GM23338 (cell line): ENCODE results near the gene NEFH. TPM values are rescaled to one million over a fixed set of nuclear protein-coding genes. Genes with fewer than 3 reads are reported as not detected.

Experiments
- ATAC-seq: fragments of 200-7000 bp; cut with Tn5 transposase; 3 replicates; pipeline ENCODE4 v1.9.1; 2020
- DNase-seq: peaks from one replicate; pipeline ENCODE4 v3.0.0-alpha.2; 2015; ENCODE audit warnings: low spot score
- H2AFZ ChIP-seq: fragments of 200-600 bp; sonication (generic); 2 replicates; pipeline ENCODE4 v1.8.0; 2016; ENCODE audit warnings: antibody characterized with exemption, mild to moderate bottlenecking, moderate library complexity
- H3F3A ChIP-seq: fragments of 200-600 bp; sonication (generic); replicated peaks from 2 replicates; pipeline ENCODE4 v1.8.0; 2017; ENCODE audit warnings: antibody characterized with exemption, mixed run types, low read depth
- H3K27ac ChIP-seq: fragments of 200-600 bp; sonication (generic); 2 replicates; pipeline ENCODE4 v1.6.1; 2016; ENCODE audit warnings: low read depth
- H3K27me3 ChIP-seq: fragments of 200-600 bp; sonication (generic); 2 replicates; pipeline ENCODE4 v1.8.0; 2016; ENCODE audit warnings: mild to moderate bottlenecking, mixed run types, moderate library complexity; ENCODE audit not compliant: insufficient read depth
- H3K36me3 ChIP-seq: fragments of 200-600 bp; sonication (generic); 2 replicates; pipeline ENCODE4 v1.8.0; 2016; ENCODE audit warnings: mild to moderate bottlenecking; ENCODE audit not compliant: insufficient read depth
- H3K4me1 ChIP-seq: fragments of 200-600 bp; sonication (generic); 2 replicates; pipeline ENCODE4 v1.8.0; 2016; ENCODE audit warnings: mild to moderate bottlenecking, moderate library complexity; ENCODE audit not compliant: insufficient read depth
- H3K4me2 ChIP-seq: fragments of 200-600 bp; sonication (generic); 2 replicates; pipeline ENCODE4 v1.7.1; 2017; ENCODE audit warnings: mixed run types
- H3K4me3 ChIP-seq: fragments of 200-600 bp; sonication (generic); 2 replicates; pipeline ENCODE4 v1.6.1; 2016; ENCODE audit warnings: mixed run types
- H3K79me2 ChIP-seq: fragments of 200-600 bp; sonication (generic); replicated peaks from 2 replicates; pipeline ENCODE4 v1.8.0; 2017; ENCODE audit warnings: mild to moderate bottlenecking; ENCODE audit not compliant: insufficient read depth
- H3K9me2 ChIP-seq: fragments of 200-600 bp; sonication (generic); 2 replicates; pipeline ENCODE4 v1.8.0; 2017; ENCODE audit not compliant: insufficient read depth
- H4K20me1 ChIP-seq: fragments of 200-600 bp; sonication (generic); replicated peaks from 2 replicates; pipeline ENCODE4 v1.8.0; 2017; ENCODE audit warnings: mild to moderate bottlenecking; ENCODE audit not compliant: insufficient read depth
- H3K27ac Mint-ChIP-seq: 2 replicates; pipeline ENCODE4 v1.8.0; 2020; ENCODE audit warnings: inconsistent platforms, mild to moderate bottlenecking, moderate library complexity, mixed read lengths
- H3K27me3 Mint-ChIP-seq: 3 replicates; pipeline ENCODE4 v1.8.0; 2022; ENCODE audit warnings: low read depth, mild to moderate bottlenecking, moderate library complexity, mixed read lengths, inconsistent platforms; ENCODE audit not compliant: insufficient read depth, poor library complexity
- H3K36me3 Mint-ChIP-seq: 3 replicates; pipeline ENCODE4 v1.8.0; 2021; ENCODE audit warnings: low read depth, mild to moderate bottlenecking, inconsistent platforms, moderate library complexity, mixed read lengths
- H3K4me1 Mint-ChIP-seq: 3 replicates; pipeline ENCODE4 v1.8.0; 2020; ENCODE audit warnings: mild to moderate bottlenecking, inconsistent platforms, mixed read lengths
- H3K4me3 Mint-ChIP-seq: 3 replicates; pipeline ENCODE4 v1.8.0; 2021; ENCODE audit warnings: moderate library complexity, mild to moderate bottlenecking, inconsistent platforms, mixed read lengths
- H3K9me3 Mint-ChIP-seq: 3 replicates; pipeline ENCODE4 v1.8.0; 2020; ENCODE audit warnings: moderate library complexity, mild to moderate bottlenecking, inconsistent platforms, mixed read lengths
- CREB1 ChIP-seq: fragments of 250-450 bp; sonication (Bioruptor Pico); IDR thresholded peaks from 2 replicates; pipeline ENCODE4 v1.5.0; 2020; ENCODE audit warnings: low read depth, mild to moderate bottlenecking, moderate library complexity
- EZH2 ChIP-seq: fragments of 200-600 bp; sonication (generic); IDR thresholded peaks from one replicate; pipeline ENCODE4 v1.8.0; 2017; ENCODE audit warnings: antibody characterized with exemption, mild to moderate bottlenecking, low read depth; ENCODE audit not compliant: unreplicated experiment
- EZH2phosphoT487 ChIP-seq: fragments of 200-600 bp; sonication (generic); IDR thresholded peaks from one replicate; pipeline ENCODE4 v1.8.1; 2018; ENCODE audit warnings: antibody characterized with exemption; ENCODE audit not compliant: unreplicated experiment
- JUNB ChIP-seq: IDR thresholded peaks from one replicate; pipeline ENCODE4 v1.6.1; 2016; ENCODE audit warnings: antibody characterized with exemption; ENCODE audit not compliant: unreplicated experiment
- NANOG ChIP-seq: IDR thresholded peaks from 2 replicates; pipeline ENCODE4 v1.6.1; 2016; ENCODE audit warnings: antibody characterized with exemption, borderline replicate concordance
- POLR2AphosphoS5 ChIP-seq: IDR thresholded peaks from 2 replicates; pipeline ENCODE4 v1.6.1; 2016; ENCODE audit warnings: antibody characterized with exemption, low read depth
- STAT1 ChIP-seq: IDR thresholded peaks from one replicate; pipeline ENCODE4 v1.6.1; 2016; ENCODE audit warnings: antibody characterized with exemption; ENCODE audit not compliant: unreplicated experiment
- ZNF114 ChIP-seq: fragments of 250-450 bp; sonication (Bioruptor Pico); IDR thresholded peaks from 2 replicates; pipeline ENCODE4 v1.5.0; 2020; ENCODE audit warnings: mild to moderate bottlenecking, moderate library complexity
- ZNF331 ChIP-seq: fragments of 250-450 bp; sonication (Bioruptor Pico); IDR thresholded peaks from 2 replicates; pipeline ENCODE4 v1.5.0; 2020; ENCODE audit warnings: low read depth, mild to moderate bottlenecking, moderate library complexity
- polyA plus RNA-seq: library from polyadenylated mRNA; unstranded; fragments of >200 nt; fragmentation: Nextera tagmentation; extraction: Ambion mirVana; gene quantifications from 2 replicates; pipeline ENCODE4 v1.2.1, GENCODE V29; 2016
- total RNA-seq: library from RNA; depleted of rRNA; stranded (reverse); fragments of >200 nt; shearing (Covaris generic); gene quantifications from 2 replicates; pipeline ENCODE4 v1.2.3, GENCODE V29; 2014
- TF ChIP-seq, protein P1 (sequence below): fragments of 250-450 bp; sonication (Bioruptor Pico); IDR thresholded peaks from 2 replicates; pipeline ENCODE4 v1.5.0; 2020; ENCODE audit warnings: mild to moderate bottlenecking, moderate library complexity
- TF ChIP-seq, protein P2 (sequence below): IDR thresholded peaks from one replicate; pipeline ENCODE4 v1.6.1; 2018; ENCODE audit warnings: antibody characterized with exemption; ENCODE audit not compliant: unreplicated experiment
- TF ChIP-seq, protein P3 (sequence below): IDR thresholded peaks from 2 replicates; pipeline ENCODE4 v1.6.1; 2016; ENCODE audit warnings: antibody characterized with exemption
- TF ChIP-seq, protein P4 (sequence below), 2 experiments: fragments of 200-600 bp in 1 of 2; sonication (generic) in 1 of 2; conservative IDR thresholded peaks; 2 replicates each; pipeline versions ENCODE4 v1.5.1 to v1.6.1; 2016 to 2017; ENCODE audit warnings: antibody characterized with exemption in 2 of 2, low read depth in 2 of 2, mild to moderate bottlenecking in 2 of 2, moderate library complexity in 1 of 2

NEFH gene
- total and polyA plus RNA-seq, 2 experiments from 2014 or later, result 2.4 to 6.3 TPM

DNA sequence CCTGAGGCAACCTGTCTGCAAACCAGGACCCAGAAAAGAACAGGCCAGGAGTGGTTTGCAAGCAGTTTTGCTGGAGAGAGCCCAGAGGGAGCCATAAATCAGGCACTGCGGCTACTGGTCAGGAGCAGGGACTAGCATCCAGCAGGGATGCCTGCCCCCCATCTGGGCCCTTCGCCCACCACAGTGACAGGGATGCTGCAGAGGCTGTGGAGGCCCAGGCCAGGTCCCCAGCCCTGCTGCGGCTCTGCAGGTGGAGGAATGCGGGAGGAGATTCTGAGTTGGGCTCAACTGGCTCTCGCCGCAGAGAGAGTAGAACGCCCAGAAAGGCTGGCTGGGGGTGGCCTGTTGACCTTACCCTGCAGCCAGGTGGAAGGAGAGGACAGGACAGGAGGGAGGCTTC is 16.4 kb upstream of the NEFH start:
- Mint-ChIP-seq H3K36me3 (no peaks in the 10 kb centered on the region), H3K27ac (peak overlapping the region; percentile 75; the same call in 1 of the 2 replicates), H3K4me3 (no peak overlapping the region), H3K9me3 (no peaks in the 10 kb centered on the region), H3K4me1 (peaks cover 6% of the 10 kb centered on the region; the same call in 2 of the 3 replicates), H3K27me3 (peaks cover 4% of the 10 kb centered on the region)
- no peak for TF ChIP-seq ZNF331 (CRISPR knock-in tag)
- TF ChIP-seq ZNF114 (CRISPR knock-in tag), result no peak
- TF ChIP-seq, protein P1, sequence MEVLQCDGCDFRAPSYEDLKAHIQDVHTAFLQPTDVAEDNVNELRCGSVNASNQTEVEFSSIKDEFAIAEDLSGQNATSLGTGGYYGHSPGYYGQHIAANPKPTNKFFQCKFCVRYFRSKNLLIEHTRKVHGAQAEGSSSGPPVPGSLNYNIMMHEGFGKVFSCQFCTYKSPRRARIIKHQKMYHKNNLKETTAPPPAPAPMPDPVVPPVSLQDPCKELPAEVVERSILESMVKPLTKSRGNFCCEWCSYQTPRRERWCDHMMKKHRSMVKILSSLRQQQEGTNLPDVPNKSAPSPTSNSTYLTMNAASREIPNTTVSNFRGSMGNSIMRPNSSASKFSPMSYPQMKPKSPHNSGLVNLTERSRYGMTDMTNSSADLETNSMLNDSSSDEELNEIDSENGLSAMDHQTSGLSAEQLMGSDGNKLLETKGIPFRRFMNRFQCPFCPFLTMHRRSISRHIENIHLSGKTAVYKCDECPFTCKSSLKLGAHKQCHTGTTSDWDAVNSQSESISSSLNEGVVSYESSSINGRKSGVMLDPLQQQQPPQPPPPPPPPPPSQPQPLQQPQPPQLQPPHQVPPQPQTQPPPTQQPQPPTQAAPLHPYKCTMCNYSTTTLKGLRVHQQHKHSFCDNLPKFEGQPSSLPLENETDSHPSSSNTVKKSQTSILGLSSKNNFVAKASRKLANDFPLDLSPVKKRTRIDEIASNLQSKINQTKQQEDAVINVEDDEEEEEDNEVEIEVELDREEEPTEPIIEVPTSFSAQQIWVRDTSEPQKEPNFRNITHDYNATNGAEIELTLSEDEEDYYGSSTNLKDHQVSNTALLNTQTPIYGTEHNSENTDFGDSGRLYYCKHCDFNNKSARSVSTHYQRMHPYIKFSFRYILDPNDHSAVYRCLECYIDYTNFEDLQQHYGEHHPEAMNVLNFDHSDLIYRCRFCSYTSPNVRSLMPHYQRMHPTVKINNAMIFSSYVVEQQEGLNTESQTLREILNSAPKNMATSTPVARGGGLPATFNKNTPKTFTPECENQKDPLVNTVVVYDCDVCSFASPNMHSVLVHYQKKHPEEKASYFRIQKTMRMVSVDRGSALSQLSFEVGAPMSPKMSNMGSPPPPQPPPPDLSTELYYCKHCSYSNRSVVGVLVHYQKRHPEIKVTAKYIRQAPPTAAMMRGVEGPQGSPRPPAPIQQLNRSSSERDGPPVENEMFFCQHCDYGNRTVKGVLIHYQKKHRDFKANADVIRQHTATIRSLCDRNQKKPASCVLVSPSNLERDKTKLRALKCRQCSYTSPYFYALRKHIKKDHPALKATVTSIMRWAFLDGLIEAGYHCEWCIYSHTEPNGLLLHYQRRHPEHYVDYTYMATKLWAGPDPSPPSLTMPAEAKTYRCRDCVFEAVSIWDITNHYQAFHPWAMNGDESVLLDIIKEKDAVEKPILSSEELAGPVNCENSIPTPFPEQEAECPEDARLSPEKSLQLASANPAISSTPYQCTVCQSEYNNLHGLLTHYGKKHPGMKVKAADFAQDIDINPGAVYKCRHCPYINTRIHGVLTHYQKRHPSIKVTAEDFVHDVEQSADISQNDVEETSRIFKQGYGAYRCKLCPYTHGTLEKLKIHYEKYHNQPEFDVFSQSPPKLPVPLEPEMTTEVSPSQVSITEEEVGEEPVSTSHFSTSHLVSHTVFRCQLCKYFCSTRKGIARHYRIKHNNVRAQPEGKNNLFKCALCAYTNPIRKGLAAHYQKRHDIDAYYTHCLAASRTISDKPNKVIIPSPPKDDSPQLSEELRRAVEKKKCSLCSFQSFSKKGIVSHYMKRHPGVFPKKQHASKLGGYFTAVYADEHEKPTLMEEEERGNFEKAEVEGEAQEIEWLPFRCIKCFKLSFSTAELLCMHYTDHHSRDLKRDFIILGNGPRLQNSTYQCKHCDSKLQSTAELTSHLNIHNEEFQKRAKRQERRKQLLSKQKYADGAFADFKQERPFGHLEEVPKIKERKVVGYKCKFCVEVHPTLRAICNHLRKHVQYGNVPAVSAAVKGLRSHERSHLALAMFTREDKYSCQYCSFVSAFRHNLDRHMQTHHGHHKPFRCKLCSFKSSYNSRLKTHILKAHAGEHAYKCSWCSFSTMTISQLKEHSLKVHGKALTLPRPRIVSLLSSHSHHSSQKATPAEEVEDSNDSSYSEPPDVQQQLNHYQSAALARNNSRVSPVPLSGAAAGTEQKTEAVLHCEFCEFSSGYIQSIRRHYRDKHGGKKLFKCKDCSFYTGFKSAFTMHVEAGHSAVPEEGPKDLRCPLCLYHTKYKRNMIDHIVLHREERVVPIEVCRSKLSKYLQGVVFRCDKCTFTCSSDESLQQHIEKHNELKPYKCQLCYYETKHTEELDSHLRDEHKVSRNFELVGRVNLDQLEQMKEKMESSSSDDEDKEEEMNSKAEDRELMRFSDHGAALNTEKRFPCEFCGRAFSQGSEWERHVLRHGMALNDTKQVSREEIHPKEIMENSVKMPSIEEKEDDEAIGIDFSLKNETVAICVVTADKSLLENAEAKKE (CRISPR knock-in tag), result no peak
- no peak for TF ChIP-seq JUNB
- TF ChIP-seq CREB1 (CRISPR knock-in tag), result no peak
- no peak for TF ChIP-seq NANOG
- TF ChIP-seq, protein P2, sequence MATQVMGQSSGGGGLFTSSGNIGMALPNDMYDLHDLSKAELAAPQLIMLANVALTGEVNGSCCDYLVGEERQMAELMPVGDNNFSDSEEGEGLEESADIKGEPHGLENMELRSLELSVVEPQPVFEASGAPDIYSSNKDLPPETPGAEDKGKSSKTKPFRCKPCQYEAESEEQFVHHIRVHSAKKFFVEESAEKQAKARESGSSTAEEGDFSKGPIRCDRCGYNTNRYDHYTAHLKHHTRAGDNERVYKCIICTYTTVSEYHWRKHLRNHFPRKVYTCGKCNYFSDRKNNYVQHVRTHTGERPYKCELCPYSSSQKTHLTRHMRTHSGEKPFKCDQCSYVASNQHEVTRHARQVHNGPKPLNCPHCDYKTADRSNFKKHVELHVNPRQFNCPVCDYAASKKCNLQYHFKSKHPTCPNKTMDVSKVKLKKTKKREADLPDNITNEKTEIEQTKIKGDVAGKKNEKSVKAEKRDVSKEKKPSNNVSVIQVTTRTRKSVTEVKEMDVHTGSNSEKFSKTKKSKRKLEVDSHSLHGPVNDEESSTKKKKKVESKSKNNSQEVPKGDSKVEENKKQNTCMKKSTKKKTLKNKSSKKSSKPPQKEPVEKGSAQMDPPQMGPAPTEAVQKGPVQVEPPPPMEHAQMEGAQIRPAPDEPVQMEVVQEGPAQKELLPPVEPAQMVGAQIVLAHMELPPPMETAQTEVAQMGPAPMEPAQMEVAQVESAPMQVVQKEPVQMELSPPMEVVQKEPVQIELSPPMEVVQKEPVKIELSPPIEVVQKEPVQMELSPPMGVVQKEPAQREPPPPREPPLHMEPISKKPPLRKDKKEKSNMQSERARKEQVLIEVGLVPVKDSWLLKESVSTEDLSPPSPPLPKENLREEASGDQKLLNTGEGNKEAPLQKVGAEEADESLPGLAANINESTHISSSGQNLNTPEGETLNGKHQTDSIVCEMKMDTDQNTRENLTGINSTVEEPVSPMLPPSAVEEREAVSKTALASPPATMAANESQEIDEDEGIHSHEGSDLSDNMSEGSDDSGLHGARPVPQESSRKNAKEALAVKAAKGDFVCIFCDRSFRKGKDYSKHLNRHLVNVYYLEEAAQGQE, result no peak
- TF ChIP-seq EZH2phosphoT487, result no peak
- TF ChIP-seq, protein P3, sequence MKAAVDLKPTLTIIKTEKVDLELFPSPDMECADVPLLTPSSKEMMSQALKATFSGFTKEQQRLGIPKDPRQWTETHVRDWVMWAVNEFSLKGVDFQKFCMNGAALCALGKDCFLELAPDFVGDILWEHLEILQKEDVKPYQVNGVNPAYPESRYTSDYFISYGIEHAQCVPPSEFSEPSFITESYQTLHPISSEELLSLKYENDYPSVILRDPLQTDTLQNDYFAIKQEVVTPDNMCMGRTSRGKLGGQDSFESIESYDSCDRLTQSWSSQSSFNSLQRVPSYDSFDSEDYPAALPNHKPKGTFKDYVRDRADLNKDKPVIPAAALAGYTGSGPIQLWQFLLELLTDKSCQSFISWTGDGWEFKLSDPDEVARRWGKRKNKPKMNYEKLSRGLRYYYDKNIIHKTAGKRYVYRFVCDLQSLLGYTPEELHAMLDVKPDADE, result no peak
- no peak for TF ChIP-seq STAT1
- no peak for TF ChIP-seq POLR2AphosphoS5
- no peak for TF ChIP-seq EZH2
- TF ChIP-seq, protein P4, sequence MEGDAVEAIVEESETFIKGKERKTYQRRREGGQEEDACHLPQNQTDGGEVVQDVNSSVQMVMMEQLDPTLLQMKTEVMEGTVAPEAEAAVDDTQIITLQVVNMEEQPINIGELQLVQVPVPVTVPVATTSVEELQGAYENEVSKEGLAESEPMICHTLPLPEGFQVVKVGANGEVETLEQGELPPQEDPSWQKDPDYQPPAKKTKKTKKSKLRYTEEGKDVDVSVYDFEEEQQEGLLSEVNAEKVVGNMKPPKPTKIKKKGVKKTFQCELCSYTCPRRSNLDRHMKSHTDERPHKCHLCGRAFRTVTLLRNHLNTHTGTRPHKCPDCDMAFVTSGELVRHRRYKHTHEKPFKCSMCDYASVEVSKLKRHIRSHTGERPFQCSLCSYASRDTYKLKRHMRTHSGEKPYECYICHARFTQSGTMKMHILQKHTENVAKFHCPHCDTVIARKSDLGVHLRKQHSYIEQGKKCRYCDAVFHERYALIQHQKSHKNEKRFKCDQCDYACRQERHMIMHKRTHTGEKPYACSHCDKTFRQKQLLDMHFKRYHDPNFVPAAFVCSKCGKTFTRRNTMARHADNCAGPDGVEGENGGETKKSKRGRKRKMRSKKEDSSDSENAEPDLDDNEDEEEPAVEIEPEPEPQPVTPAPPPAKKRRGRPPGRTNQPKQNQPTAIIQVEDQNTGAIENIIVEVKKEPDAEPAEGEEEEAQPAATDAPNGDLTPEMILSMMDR (conservative IDR thresholded peaks at IDR 0.05; ENCODE audit: low read depth in 2 of 2), result no peak
- Histone ChIP-seq H3K4me2 (no peak overlapping the region), H3F3A (no peaks in the 10 kb centered on the region), H3K9me2 (no peaks in the 10 kb centered on the region), H3K27me3 (no peaks in the 10 kb centered on the region), H3K27ac (no peak overlapping the region), H4K20me1 (no peaks in the 10 kb centered on the region), H3K36me3 (no peaks in the 10 kb centered on the region), H2AFZ (no peak overlapping the region), H3K4me3 (no peak overlapping the region), H3K4me1 (peaks cover 5% of the 10 kb centered on the region; the same call in 1 of the 2 replicates), H3K79me2 (no peaks in the 10 kb centered on the region)
- DNase-seq (peak; percentile 51), ATAC-seq (peak; percentile 71)
